Ishikawa (cell line): ENCODE results near the gene ZNF428.

Experiments
- CEBPB ChIP-seq: IDR thresholded peaks from 2 replicates; pipeline ENCODE4 v1.6.1; 2012
- CREB1 ChIP-seq: IDR thresholded peaks from 2 replicates; pipeline ENCODE4 v1.6.1; 2012; ENCODE audit warnings: low read depth
- EGR1 ChIP-seq: IDR thresholded peaks from 2 replicates; pipeline ENCODE4 v1.6.1; 2012
- EP300 ChIP-seq: IDR thresholded peaks from 2 replicates; pipeline ENCODE4 v1.6.1; 2012; ENCODE audit warnings: borderline replicate concordance
- FOXM1 ChIP-seq: IDR thresholded peaks from 2 replicates; pipeline ENCODE4 v1.6.1; 2012; ENCODE audit warnings: low read depth, borderline replicate concordance
- MAX ChIP-seq: IDR thresholded peaks from 2 replicates; pipeline ENCODE4 v1.6.1; 2012
- RAD21 ChIP-seq: IDR thresholded peaks from 2 replicates; pipeline ENCODE4 v1.6.1; 2012; ENCODE audit warnings: low read depth
- REST ChIP-seq: IDR thresholded peaks from 2 replicates; pipeline ENCODE4 v1.6.1; 2012; ENCODE audit warnings: low read depth, mild to moderate bottlenecking
- TAF1 ChIP-seq: IDR thresholded peaks from 2 replicates; pipeline ENCODE4 v1.6.1; 2012; ENCODE audit warnings: low read depth, mild to moderate bottlenecking
- USF1 ChIP-seq: IDR thresholded peaks from 2 replicates; pipeline ENCODE4 v1.6.1; 2012
- YY1 ChIP-seq: IDR thresholded peaks from 2 replicates; pipeline ENCODE4 v1.6.1; 2012; ENCODE audit warnings: low read depth

GRCh38 chr19:43610493-43610892 lies 8.9 kb downstream of the ZNF428 start:
- TF ChIP-seq MAX, result no peak
- TF ChIP-seq TAF1, result no peak
- no peak for TF ChIP-seq YY1
- TF ChIP-seq FOXM1, result no peak
- TF ChIP-seq CREB1, result no peak
- no peak for TF ChIP-seq CEBPB
- no peak for TF ChIP-seq RAD21
- no peak for TF ChIP-seq REST
- TF ChIP-seq USF1, result no peak
- no peak for TF ChIP-seq EP300
- no peak for TF ChIP-seq EGR1
